HEK293T (cell line): ENCODE data around the gene FAM114A1.

Experiments used
- BHLHE40 ChIP-seq: fragments of 450-650 bp; IDR thresholded peaks from 2 replicates; pipeline ENCODE4 v1.6.1; 2016; ENCODE audit warnings: mild to moderate bottlenecking, moderate library complexity, borderline replicate concordance
- ELF4 ChIP-seq: fragments of 450-650 bp; IDR thresholded peaks from 2 replicates; pipeline ENCODE4 v1.6.1; 2017; ENCODE audit warnings: antibody characterized with exemption
- FOXA1 ChIP-seq: fragments of 450-650 bp; IDR thresholded peaks from 2 replicates; pipeline ENCODE4 v1.6.1; 2016; ENCODE audit warnings: mild to moderate bottlenecking
- FOXK2 ChIP-seq: fragments of 450-650 bp; IDR thresholded peaks from 2 replicates; pipeline ENCODE4 v1.6.1; 2016; ENCODE audit warnings: mild to moderate bottlenecking
- SP1 ChIP-seq: fragments of 450-650 bp; IDR thresholded peaks from 2 replicates; pipeline ENCODE4 v1.6.1; 2017
- SUZ12 ChIP-seq: fragments of 450-650 bp; IDR thresholded peaks from 2 replicates; pipeline ENCODE4 v1.6.1; 2016; ENCODE audit warnings: mild to moderate bottlenecking
- TARDBP ChIP-seq: fragments of 450-650 bp; IDR thresholded peaks from 2 replicates; pipeline ENCODE4 v1.6.1; 2016
- ZNF384 ChIP-seq: fragments of 450-650 bp; IDR thresholded peaks from 2 replicates; pipeline ENCODE4 v1.6.1; 2016

DNA sequence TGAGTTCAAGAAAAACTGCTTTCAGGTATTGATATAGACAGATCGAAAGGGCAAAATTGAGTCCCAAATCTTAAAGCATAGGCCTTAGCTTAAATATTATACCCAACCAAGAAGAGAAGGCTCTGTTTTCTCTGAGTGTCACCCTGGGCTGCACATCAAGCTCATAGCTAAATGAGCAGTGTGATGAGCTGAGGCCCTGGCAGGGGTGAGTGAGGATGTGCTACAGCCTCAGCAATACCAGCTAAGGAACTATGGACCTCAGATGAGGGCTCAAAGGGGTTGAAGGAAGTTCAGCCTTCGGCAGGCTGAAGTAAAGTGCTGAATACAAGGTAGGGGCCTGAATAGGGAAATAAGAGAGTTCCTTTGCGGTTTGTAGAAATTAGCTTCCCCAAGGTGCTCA is 79.3 kb downstream of the FAM114A1 start:
- TF ChIP-seq SP1 = no peak
- no peak for TF ChIP-seq ELF4
- TF ChIP-seq SUZ12 = no peak
- no peak for TF ChIP-seq FOXA1
- TF ChIP-seq BHLHE40 = no peak
- no peak for TF ChIP-seq FOXK2
- no peak for TF ChIP-seq TARDBP
- no peak for TF ChIP-seq ZNF384
